ENCODE results near the gene KRTAP5-5.

DNA sequence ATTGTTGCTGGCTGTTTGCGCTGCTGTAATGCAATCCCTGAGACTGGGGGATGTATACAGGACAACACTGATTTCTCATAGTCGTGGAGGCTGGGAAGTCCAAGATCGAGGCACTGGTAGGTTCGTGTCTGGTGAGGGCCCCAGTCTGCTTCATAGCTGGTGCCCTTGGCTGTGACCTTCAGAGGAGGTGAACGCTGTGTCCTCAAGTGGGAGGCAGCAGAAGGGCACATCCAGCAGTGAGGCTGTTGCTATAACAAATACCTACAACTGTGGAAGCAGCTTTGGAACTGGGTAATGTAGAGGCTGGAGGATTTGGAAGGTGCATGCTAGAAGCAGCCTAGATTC is 21.3 kb downstream of the KRTAP5-5 start:
- TF ChIP-seq CTCF (IDR thresholded peaks at IDR 0.05; ENCODE audit: borderline replicate concordance, extremely low read depth, low read length, poor library complexity, severe bottlenecking) (no peak), EZH2 (IDR thresholded peaks at IDR 0.05; ENCODE audit: borderline replicate concordance, low read depth, low read length, severe bottlenecking) (no peak)
